ENCODE measurements around the gene C11orf68. TPM values are rescaled to one million over a fixed set of nuclear protein-coding genes. Genes with fewer than 3 reads are reported as not detected.
A peak's percentile ranks its signal among the peaks of the same experiment; 100 is the strongest.

The C11orf68 gene
- total and polyA plus RNA-seq, 2 donors (not counting 1 experiment from before 2014, with no cell fraction given) = 34.9 to 50.6 TPM

DNA sequence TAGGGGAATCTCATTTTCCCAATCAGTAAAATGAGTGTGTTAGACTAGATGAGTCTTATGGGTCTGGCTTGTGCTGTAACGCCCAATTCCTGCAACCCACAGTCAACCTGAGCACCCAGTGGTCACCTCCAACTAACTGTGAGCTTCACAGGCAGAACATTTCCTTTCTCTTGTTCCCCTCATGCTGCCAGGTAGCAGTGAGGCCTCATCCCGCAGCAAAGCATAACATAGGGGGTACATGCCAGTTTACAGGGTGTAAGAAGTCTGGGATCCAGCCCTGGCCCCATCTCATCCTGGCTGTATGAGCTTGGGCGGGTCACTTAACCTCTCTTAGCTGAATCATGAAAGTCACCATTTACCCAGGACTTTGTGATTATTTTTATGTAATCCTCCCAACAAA, 50.0 kb downstream of the C11orf68 start:
- no peaks in the 10 kb centered on the region for H3K9me3 ChIP-seq (ENCODE audit: control extremely low read depth in 1 of 3, control insufficient read depth in 2 of 3, insufficient read depth in 1 of 3, low read length in 2 of 3)
- Mint-ChIP-seq H3K27me3 (peaks cover 5% of the 10 kb centered on the region), H3K4me1 (peaks cover 28% of the 10 kb centered on the region), H3K27ac (no peak overlapping the region), H3K4me3 (no peak overlapping the region), H3K9me3 (ENCODE audit: insufficient read depth) (no peaks in the 10 kb centered on the region)
- 90% methylated on average over 2 of the region's 3 CpGs for WGBS (ENCODE audit: insufficient coverage)
- no peaks in the 10 kb centered on the region for H3K79me2 ChIP-seq (ENCODE audit: control insufficient read depth, insufficient read depth, low read length)
- no peak overlapping the region for H3K27ac ChIP-seq (ENCODE audit: low read length in 2 of 2)
- TF ChIP-seq EZH2 (IDR thresholded peaks at IDR 0.05; ENCODE audit: borderline replicate concordance, insufficient read depth, low read depth, low read length, poor library complexity, severe bottlenecking) = no peak
- TF ChIP-seq, protein P1, sequence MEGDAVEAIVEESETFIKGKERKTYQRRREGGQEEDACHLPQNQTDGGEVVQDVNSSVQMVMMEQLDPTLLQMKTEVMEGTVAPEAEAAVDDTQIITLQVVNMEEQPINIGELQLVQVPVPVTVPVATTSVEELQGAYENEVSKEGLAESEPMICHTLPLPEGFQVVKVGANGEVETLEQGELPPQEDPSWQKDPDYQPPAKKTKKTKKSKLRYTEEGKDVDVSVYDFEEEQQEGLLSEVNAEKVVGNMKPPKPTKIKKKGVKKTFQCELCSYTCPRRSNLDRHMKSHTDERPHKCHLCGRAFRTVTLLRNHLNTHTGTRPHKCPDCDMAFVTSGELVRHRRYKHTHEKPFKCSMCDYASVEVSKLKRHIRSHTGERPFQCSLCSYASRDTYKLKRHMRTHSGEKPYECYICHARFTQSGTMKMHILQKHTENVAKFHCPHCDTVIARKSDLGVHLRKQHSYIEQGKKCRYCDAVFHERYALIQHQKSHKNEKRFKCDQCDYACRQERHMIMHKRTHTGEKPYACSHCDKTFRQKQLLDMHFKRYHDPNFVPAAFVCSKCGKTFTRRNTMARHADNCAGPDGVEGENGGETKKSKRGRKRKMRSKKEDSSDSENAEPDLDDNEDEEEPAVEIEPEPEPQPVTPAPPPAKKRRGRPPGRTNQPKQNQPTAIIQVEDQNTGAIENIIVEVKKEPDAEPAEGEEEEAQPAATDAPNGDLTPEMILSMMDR (IDR thresholded peaks at IDR 0.05) = no peak
- H3K9ac ChIP-seq (ENCODE audit: low read length) = no peak overlapping the region
- H3K4me3 ChIP-seq (ENCODE audit: control extremely low read depth in 1 of 5, extremely low read depth in 1 of 5, insufficient read depth in 1 of 5, low read depth in 2 of 5, low read length in 4 of 5) = no peak overlapping the region
- H3K4me2 ChIP-seq (replicated peaks; ENCODE audit: low read depth, low read length, poor library complexity, severe bottlenecking) = no peak overlapping the region
- DNase-seq = no peak
- H4K20me1 ChIP-seq (ENCODE audit: control insufficient read depth, insufficient read depth, low read length, poor library complexity, severe bottlenecking) = peaks cover 10% of the 10 kb centered on the region
- ChIA-PET POLR2A (interaction anchor here (1.2 to 3.6 kb wide), 2 partner anchors 8 to 10 kb away, joined by 4 to 20 read pairs; partner anchors contain the start of gene MUS81), CTCF (interaction anchor here (1.3 to 7.0 kb wide), 3 partner anchors 9 to 19 kb away, joined by 6 to 71 read pairs (median 65); partner anchors contain the start of genes CCDC85B, CFL1, FIBP and MUS81)
- intact Hi-C loops (cut with micrococcal nuclease) = no loop called here
- ATAC-seq (ENCODE audit: low read depth) = no peak
- H3K4me1 ChIP-seq (ENCODE audit: control insufficient read depth in 2 of 2, insufficient read depth in 2 of 2, low read length in 2 of 2) = peaks cover 10 to 24% of the 10 kb centered on the region in 2 donors
- peaks cover 0 to 25% of the 10 kb centered on the region in 2 experiments for H3K36me3 ChIP-seq (replicated peaks in 1 of 2; ENCODE audit: control extremely low read depth in 1 of 2, control insufficient read depth in 1 of 2, extremely low read depth in 1 of 2, insufficient read depth in 2 of 2, low read length in 1 of 2)
- no peaks in the 10 kb centered on the region for H3K27me3 ChIP-seq (replicated peaks in 1 of 4; ENCODE audit: control extremely low read depth in 1 of 4, control insufficient read depth in 3 of 4, insufficient read depth in 4 of 4, low read length in 3 of 4)
- H2AFZ ChIP-seq (ENCODE audit: insufficient read depth, low read depth, low read length, poor library complexity, severe bottlenecking) = no peak overlapping the region

GRCh38 chr11:65868076-65868667, 50.7 kb downstream of the C11orf68 start:
- peaks cover 17% of the 10 kb centered on the region for H4K20me1 ChIP-seq (ENCODE audit: control insufficient read depth, insufficient read depth, low read length, poor library complexity, severe bottlenecking)
- POLR2A ChIA-PET = interaction anchor here (3.6 kb wide), 1 partner anchor 7 kb away, joined by 20 read pairs; the partner anchor contains the start of gene MUS81
- CTCF ChIA-PET = interaction anchor here (1.3 to 7.0 kb wide), 3 partner anchors 8 to 19 kb away, joined by 6 to 71 read pairs (median 65); partner anchors contain the start of genes CCDC85B, CFL1, FIBP and MUS81
- H3K9me3 ChIP-seq (ENCODE audit: control extremely low read depth in 1 of 3, control insufficient read depth in 2 of 3, insufficient read depth in 1 of 3, low read length in 2 of 3) = no peaks in the 10 kb centered on the region
- no peak overlapping the region for H3K27ac ChIP-seq (ENCODE audit: low read length in 2 of 2)
- H3K27ac Mint-ChIP-seq = no peak overlapping the region
- intact Hi-C loops (cut with micrococcal nuclease) = no loop called here
- no peaks in the 10 kb centered on the region for H3K27me3 ChIP-seq (replicated peaks in 1 of 4; ENCODE audit: control extremely low read depth in 1 of 4, control insufficient read depth in 3 of 4, insufficient read depth in 4 of 4, low read length in 3 of 4)
- peak; percentile 72 for ATAC-seq (ENCODE audit: low read depth)
- peaks cover 0 to 33% of the 10 kb centered on the region in 2 experiments for H3K36me3 ChIP-seq (replicated peaks in 1 of 2; ENCODE audit: control extremely low read depth in 1 of 2, control insufficient read depth in 1 of 2, extremely low read depth in 1 of 2, insufficient read depth in 2 of 2, low read length in 1 of 2)
- H3K4me3 Mint-ChIP-seq = no peak overlapping the region
- peaks cover 21% of the 10 kb centered on the region for H3K4me1 Mint-ChIP-seq
- no peak overlapping the region for H3K9ac ChIP-seq (ENCODE audit: low read length)
- 92% methylated on average over 14 of the region's 19 CpGs for WGBS (ENCODE audit: insufficient coverage)
- no peak overlapping the region for H3K4me2 ChIP-seq (replicated peaks; ENCODE audit: low read depth, low read length, poor library complexity, severe bottlenecking)
- no peaks in the 10 kb centered on the region for H3K9me3 Mint-ChIP-seq (ENCODE audit: insufficient read depth)
- no peak overlapping the region for H2AFZ ChIP-seq (ENCODE audit: insufficient read depth, low read depth, low read length, poor library complexity, severe bottlenecking)
- peaks cover 10 to 19% of the 10 kb centered on the region in 2 donors for H3K4me1 ChIP-seq (ENCODE audit: control insufficient read depth in 2 of 2, insufficient read depth in 2 of 2, low read length in 2 of 2)
- H3K27me3 Mint-ChIP-seq = peaks cover 3% of the 10 kb centered on the region
- no peak for DNase-seq
- H3K79me2 ChIP-seq (ENCODE audit: control insufficient read depth, insufficient read depth, low read length) = peaks cover 4% of the 10 kb centered on the region
- no peak overlapping the region for H3K4me3 ChIP-seq (ENCODE audit: control extremely low read depth in 1 of 5, extremely low read depth in 1 of 5, insufficient read depth in 1 of 5, low read depth in 2 of 5, low read length in 4 of 5)
- TF ChIP-seq, protein P1 (IDR thresholded peaks at IDR 0.05) = no peak
- no peak for TF ChIP-seq EZH2 (IDR thresholded peaks at IDR 0.05; ENCODE audit: borderline replicate concordance, insufficient read depth, low read depth, low read length, poor library complexity, severe bottlenecking)
